Fibroblast of pulmonary artery (primary cell): ENCODE data around the gene CANX.

Experiments
- DNase-seq: peaks from one replicate; pipeline ENCODE4 v3.0.0-alpha.2; 2010; ENCODE audit warnings: low read depth
- H3K4me3 ChIP-seq: replicated peaks from 2 replicates; pipeline ENCODE4 v1.5.1; 2011; ENCODE audit warnings: low read depth, mild to moderate bottlenecking, control low read depth, low read length, moderate library complexity
- TF ChIP-seq, protein P1 (sequence below): IDR thresholded peaks from 2 replicates; pipeline ENCODE4 v1.5.1; 2011; ENCODE audit warnings: mild to moderate bottlenecking, control low read depth, low read length, inconsistent platforms; ENCODE audit errors: missing control alignments

CANX gene

DNA sequence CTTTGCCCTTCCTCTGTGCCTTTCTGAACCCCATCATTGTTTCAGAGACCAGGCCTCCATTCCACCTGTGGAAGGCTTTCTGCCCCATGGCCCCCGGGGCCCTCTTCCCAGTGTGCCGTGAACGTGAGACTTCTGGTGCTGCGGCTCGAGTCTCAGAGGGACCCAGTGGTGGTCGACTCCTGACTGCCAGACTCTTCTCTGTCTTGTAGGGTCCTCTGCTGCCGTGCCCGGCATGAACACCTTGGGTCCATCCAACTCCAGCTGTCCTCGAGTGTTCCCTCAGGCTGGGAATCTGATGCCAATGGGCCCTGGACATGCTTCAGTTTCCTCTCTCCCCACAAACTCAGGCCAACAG lies 74.9 kb downstream of the CANX start:
- TF ChIP-seq, protein P1, sequence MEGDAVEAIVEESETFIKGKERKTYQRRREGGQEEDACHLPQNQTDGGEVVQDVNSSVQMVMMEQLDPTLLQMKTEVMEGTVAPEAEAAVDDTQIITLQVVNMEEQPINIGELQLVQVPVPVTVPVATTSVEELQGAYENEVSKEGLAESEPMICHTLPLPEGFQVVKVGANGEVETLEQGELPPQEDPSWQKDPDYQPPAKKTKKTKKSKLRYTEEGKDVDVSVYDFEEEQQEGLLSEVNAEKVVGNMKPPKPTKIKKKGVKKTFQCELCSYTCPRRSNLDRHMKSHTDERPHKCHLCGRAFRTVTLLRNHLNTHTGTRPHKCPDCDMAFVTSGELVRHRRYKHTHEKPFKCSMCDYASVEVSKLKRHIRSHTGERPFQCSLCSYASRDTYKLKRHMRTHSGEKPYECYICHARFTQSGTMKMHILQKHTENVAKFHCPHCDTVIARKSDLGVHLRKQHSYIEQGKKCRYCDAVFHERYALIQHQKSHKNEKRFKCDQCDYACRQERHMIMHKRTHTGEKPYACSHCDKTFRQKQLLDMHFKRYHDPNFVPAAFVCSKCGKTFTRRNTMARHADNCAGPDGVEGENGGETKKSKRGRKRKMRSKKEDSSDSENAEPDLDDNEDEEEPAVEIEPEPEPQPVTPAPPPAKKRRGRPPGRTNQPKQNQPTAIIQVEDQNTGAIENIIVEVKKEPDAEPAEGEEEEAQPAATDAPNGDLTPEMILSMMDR = no peak
- H3K4me3 ChIP-seq = no peak overlapping the region
- no peak for DNase-seq

DNA sequence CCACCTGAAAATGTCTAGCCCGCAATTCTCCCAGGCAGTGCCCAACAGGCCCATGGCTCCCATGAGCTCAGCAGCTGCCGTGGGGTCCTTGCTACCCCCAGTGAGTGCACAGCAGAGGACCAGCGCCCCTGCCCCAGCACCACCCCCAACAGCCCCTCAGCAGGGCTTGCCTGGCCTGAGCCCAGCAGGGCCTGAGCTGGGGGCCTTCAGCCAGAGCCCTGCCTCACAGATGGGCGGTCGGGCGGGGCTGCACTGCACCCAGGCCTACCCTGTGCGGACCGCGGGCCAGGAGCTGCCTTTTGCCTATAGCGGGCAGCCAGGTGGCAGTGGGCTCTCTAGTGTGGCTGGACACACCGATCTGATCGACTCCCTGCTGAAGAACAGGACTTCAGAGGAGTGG lies 75.7 kb downstream of the CANX start:
- no peak for DNase-seq
- H3K4me3 ChIP-seq = no peak overlapping the region
- TF ChIP-seq, protein P1 = no peak

DNA sequence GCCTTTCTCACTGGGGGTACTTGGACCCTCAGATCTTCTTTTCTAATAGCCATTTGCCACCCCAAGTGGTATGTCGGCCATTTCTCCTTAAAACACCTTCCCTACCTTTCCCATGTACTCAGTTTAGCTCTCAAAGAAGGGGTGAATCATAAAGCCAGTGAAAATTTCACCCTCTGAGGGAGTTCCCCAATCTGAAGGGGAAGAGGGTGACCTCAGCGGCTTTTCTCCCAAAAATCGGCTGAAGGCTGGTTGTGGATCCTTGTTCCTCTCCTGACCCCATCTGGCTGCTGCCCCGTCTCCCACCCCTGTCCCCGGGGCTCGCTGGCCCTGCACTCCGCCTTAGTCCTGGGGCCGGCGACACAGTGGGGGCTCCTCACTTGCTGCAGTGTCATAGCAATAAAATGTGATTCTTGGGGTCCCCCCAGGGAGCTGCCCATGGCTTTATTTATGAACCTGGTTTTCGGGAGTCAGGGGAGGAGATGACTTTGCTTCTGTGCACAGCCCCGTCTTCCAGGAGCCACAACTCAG lies 77.7 kb downstream of the CANX start:
- no peak for DNase-seq
- TF ChIP-seq, protein P1 = no peak
- H3K4me3 ChIP-seq = no peak overlapping the region

DNA sequence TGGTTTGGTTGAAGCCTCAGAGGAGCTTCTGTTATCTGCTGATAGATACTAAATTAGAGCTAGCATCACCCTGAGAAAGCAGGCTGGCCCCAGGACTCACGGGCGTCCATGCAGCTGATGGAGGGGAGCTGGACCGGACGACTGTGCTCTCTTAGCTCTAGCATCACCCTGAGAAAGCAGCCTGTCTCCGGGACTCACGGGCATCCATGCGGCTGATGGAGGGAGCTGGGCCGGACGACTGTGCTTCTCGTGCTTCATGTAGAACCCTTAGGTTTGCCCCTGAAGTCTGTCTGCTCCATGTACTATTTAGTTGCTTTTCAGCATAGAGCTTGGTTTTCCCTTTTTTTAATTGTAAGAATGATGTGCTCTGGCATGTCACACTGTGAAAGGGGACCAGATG lies 78.7 kb downstream of the CANX start:
- no peak for DNase-seq
- TF ChIP-seq, protein P1 = no peak
- H3K4me3 ChIP-seq = no peak overlapping the region

DNA sequence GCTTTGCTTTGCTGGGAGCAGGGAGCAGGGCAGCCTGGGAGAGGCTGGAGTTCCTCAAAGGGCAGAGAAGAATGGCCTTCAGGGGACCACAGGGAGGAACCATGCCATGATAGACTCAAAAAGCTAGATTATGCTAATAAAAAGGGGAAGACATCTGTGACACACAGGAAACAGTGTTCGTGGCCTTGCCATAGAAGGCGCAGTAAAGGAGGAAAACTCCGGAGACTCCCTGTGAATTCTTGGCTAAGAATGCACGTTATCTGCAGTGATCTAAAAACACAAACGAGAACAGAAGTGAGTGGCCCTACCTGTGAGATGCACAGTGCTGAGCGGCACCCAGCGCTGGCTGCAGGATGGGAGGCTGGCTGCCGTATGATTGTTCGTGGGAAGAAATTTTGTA lies 79.1 kb downstream of the CANX start:
- no peak overlapping the region for H3K4me3 ChIP-seq
- no peak for DNase-seq
- TF ChIP-seq, protein P1 = no peak

DNA sequence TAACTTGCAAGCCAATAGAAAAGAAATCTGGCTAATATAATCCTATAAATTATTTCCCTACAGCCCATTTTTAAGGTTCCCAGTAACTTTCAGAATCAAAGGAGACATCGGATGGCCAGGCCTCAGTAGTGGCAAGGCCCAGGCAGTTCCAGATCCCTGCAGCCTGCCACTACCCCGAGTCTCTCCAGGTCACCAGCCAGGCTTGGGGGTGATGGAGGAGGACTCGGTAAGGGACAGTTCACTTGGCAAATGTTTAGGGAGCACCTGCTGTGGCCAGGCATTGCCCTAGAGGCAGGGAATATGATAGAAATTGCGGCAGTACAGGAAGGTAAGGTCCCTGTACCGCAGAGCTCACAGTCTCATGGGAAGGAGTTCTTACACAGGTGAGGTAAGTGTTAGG lies 79.8 kb downstream of the CANX start:
- TF ChIP-seq, protein P1 = no peak
- no peak for DNase-seq
- no peak overlapping the region for H3K4me3 ChIP-seq

DNA sequence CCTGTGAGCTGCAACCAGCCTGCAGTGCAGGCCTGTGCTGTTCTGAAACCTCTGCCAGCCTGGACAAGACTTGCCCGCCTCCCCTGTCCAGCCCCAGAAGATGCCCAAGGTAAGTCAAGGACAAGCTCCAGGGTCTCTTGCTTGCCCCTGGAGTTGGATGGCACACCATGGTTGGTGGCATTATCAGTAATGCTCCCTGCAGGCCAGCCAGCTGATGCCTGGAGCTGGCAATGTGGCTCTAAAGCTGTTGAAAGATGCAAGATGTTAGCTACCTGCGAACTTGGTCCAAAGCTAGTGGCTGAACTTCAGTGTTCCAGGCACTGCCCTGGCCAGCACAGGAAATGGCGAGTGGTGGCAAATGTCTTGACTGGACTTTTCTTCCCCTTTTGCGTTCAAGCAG lies 81.1 kb downstream of the CANX start:
- no peak for DNase-seq
- no peak overlapping the region for H3K4me3 ChIP-seq
- TF ChIP-seq, protein P1 = no peak
